Suprapubic skin (tissue), 4 donors: ENCODE data around the gene MBD3L5. TPM values are rescaled to one million over a fixed set of nuclear protein-coding genes. Genes with fewer than 3 reads are reported as not detected.
"Not testable (repeated sequence)": the region's sequence is repeated elsewhere in the genome, so short reads cannot be mapped to it uniquely, and the experiment has no call there.

Experiments used
- DNase-seq, 2 donors: peaks; one replicate each; pipeline ENCODE4 v3.0.0-alpha.2; 2019; ENCODE audit warnings: low spot score in 2 of 2
- H3K27ac ChIP-seq: fragments of 200-600 bp; sonication (generic); one replicate; pipeline ENCODE4 v1.5.1; 2019
- H3K27me3 ChIP-seq: fragments of 200-600 bp; sonication (generic); one replicate; pipeline ENCODE4 v1.5.1; 2019
- H3K36me3 ChIP-seq: fragments of 200-600 bp; sonication (generic); one replicate; pipeline ENCODE4 v1.5.1; 2019
- H3K4me1 ChIP-seq: fragments of 200-600 bp; sonication (generic); one replicate; pipeline ENCODE4 v1.5.1; 2019
- H3K4me3 ChIP-seq: fragments of 200-600 bp; sonication (generic); one replicate; pipeline ENCODE4 v1.5.1; 2019; ENCODE audit warnings: mild to moderate bottlenecking
- H3K9me3 ChIP-seq: fragments of 200-600 bp; sonication (generic); one replicate; pipeline ENCODE4 v1.5.1; 2019
- EP300 ChIP-seq: sonication (generic); formaldehyde crosslinking; IDR thresholded peaks from one replicate; pipeline ENCODE4 v1.6.1; 2017; ENCODE audit warnings: antibody characterized with exemption
- POLR2A ChIP-seq, 2 donors: fragments of 450-650 bp; IDR thresholded peaks; one replicate each; pipeline ENCODE4 v1.6.1; 2017; ENCODE audit warnings: antibody characterized with exemption in 2 of 2, mild to moderate bottlenecking in 2 of 2, moderate library complexity in 2 of 2
- POLR2AphosphoS5 ChIP-seq, 3 donors: sonication (generic); formaldehyde crosslinking; IDR thresholded peaks; one replicate each; pipeline ENCODE4 v1.6.1; 2017; ENCODE audit warnings: antibody characterized with exemption in 3 of 3
- WGBS: methylation state at CpG from one replicate; pipeline ENCODE4 v1.1.5; 2018; 5-methylcytosine and 5-hydroxymethylcytosine counted together
- total RNA-seq, 4 donors: library from RNA; depleted of rRNA; stranded (reverse); fragments of >200 nt; gene quantifications; one replicate each; pipeline ENCODE4 v1.1.0, GENCODE V29; 2016
- TF ChIP-seq, protein P1 (sequence below), 2 donors: fragments of 200-600 bp in 1 of 2; fragments of 450-650 bp in 1 of 2; sonication (generic) in 1 of 2; IDR thresholded peaks; one replicate each; pipeline ENCODE4 v1.5.1; 2016 to 2019; ENCODE audit warnings: antibody characterized with exemption in 2 of 2, mild to moderate bottlenecking in 1 of 2, moderate library complexity in 1 of 2

MBD3L5 gene
- total RNA-seq, 4 donors from 2014 or later: not detected

DNA sequence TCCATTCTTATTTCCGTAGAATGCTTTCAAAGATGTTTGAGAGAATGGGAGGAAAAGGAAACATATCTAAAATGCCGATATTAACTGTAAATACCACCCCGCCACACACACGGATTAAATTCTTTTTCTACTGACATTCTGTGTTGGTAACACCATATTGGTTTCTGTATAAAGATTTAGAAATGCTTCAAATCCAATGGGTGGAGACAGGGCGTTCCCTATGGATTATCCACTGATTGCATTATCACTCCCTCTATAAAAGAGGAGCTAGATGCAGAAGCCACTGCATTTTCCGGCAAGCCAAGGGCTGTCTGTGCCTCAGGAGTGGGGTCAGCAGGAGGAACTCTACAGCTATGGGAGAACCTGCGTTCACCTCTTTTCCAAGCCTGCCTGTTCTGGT lies 18.6 kb downstream of the MBD3L5 start, which contains the start of gene MBD3L2:
TSS of gene MBD3L2 (plus strand) at position 301 of the 400 bp plus-strand sequence. CDS start at position 354, 53 bp downstream.
- H3K27ac ChIP-seq, H3K4me3 ChIP-seq: not testable (repeated sequence)
- WGBS: no CpG with 5 or more reads among the region's 7 CpGs

DNA sequence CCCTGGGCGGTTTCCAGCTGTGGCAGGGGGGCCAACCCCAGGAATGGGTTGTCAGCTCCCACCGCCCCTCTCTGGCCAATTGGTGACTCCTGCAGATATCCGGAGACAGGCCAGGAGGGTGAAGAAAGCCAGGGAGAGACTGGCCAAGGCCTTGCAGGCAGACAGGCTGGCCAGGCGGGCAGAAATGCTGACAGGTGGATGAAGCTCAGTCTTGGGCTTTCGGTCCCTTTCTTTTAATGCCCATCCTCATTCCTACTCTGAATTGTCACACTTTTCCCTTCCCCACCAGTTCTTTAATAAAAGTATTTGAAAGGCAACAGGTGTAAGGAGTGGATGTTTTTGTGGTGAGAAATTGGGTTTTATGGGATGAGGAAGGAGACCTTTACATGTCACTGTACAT lies 21.0 kb downstream of the MBD3L5 start:
- DNase-seq: not testable (repeated sequence)

More for the DNA sequence above, 18.6 kb downstream of the MBD3L5 start, which contains the start of gene MBD3L2:
- H3K36me3 ChIP-seq, H3K9me3 ChIP-seq, H3K4me1 ChIP-seq, H3K27me3 ChIP-seq, DNase-seq: not testable (repeated sequence)

DNA sequence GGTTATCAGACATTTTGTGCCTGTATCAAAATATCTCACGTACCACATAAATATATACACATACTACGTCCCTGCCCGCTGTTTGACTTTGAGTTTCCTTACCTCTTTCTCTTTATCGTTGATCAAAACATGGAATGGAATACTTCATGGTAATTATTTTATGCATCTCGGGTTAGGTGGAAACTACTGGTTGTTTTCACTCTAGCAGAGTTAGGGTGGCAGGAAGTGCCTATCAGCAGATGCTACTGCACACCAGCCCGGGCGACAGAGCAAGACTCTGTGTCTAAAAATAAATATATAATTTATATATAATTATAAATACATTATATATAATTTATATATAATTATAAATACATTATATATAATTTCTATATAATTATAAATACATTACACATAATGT lies 22.5 kb downstream of the MBD3L5 start:
- 90% methylated on average over 7 of the region's 7 CpGs for WGBS
- H3K9me3 ChIP-seq, DNase-seq, H3K27ac ChIP-seq, H3K36me3 ChIP-seq, H3K4me1 ChIP-seq, H3K27me3 ChIP-seq, H3K4me3 ChIP-seq: not testable (repeated sequence)

More for the DNA sequence above, 21.0 kb downstream of the MBD3L5 start:
- not testable (repeated sequence) for H3K27ac ChIP-seq, H3K9me3 ChIP-seq, H3K36me3 ChIP-seq, H3K27me3 ChIP-seq, H3K4me1 ChIP-seq, H3K4me3 ChIP-seq
- 89% methylated on average over 3 of the region's 5 CpGs for WGBS

DNA sequence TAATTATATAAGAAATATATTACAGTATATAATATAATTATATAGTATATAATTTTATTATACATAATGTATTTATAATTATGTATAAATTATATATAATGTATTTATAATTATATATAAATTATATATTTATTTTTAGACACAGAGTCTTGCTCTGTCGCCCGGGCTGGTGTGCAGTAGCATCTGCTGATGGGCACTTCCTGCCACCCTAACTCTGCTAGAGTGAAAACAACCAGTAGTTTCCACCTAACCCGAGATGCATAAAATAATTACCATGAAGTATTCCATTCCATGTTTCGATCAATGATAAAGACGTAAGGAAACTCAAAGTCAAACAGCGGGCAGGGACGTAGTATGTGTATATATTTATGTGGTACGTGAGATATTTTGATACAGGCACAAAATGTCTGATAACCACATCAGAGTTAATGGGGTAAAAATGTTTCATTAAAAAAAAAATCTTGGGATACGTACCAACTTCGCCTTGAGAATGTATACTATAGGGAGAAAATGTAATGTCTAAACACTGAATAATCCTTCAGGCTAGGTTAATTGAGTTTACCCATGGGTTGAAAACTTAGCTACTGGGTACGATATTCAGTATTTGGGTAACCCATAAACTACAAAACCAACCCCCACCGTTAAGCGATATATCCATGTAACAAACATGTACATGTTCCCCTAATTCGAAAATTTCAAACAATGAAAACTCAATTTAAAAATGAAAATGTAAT lies 24.4 kb downstream of the MBD3L5 start:
- not testable (repeated sequence) for H3K9me3 ChIP-seq, H3K4me1 ChIP-seq, H3K4me3 ChIP-seq, H3K27ac ChIP-seq, H3K36me3 ChIP-seq, DNase-seq, H3K27me3 ChIP-seq
- 91% methylated on average over 14 of the region's 14 CpGs for WGBS

DNA sequence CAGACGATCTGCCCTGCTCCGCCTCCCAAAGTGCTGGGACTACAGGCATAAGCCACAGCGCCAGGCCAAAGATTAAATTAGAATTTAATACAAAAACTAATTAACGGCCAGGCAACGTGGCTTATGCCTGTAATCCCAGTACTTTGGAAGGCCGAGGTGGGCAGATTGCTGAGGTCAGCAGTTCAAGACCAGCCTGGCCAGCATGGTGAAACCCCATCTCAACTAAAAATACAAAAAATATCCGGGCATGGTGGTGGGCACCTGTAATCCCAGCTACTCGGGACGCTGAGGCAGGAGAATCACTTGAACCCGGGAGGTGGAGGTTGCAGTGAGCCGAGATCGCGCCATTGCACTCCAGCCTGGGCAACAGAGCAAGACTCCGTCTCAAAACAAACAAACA lies 25.3 kb downstream of the MBD3L5 start:
- not testable (repeated sequence) for H3K9me3 ChIP-seq, DNase-seq, H3K27me3 ChIP-seq, H3K36me3 ChIP-seq, H3K27ac ChIP-seq, H3K4me3 ChIP-seq, H3K4me1 ChIP-seq
- 97% methylated on average over 11 of the region's 14 CpGs for WGBS

DNA sequence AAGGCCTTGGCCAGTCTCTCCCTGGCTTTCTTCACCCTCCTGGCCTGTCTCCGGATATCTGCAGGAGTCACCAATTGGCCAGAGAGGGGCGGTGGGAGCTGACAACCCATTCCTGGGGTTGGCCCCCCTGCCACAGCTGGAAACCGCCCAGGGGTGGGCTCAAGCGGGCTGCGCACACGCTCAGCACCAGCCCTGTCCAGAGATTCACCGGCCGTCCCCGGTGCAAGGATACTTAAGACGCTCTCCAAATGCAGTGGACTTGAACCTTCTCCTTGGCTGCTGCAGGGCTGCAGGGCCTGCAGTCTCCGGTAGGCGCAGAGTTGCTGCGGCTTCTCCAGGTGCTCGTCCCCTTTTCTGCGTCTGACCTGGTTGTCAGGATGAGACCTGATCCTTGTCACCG lies 26.0 kb downstream of the MBD3L5 start:
- not testable (repeated sequence) for H3K4me3 ChIP-seq, H3K36me3 ChIP-seq, H3K27ac ChIP-seq, H3K4me1 ChIP-seq, H3K9me3 ChIP-seq, DNase-seq, H3K27me3 ChIP-seq
- WGBS: no CpG with 5 or more reads among the region's 16 CpGs

DNA sequence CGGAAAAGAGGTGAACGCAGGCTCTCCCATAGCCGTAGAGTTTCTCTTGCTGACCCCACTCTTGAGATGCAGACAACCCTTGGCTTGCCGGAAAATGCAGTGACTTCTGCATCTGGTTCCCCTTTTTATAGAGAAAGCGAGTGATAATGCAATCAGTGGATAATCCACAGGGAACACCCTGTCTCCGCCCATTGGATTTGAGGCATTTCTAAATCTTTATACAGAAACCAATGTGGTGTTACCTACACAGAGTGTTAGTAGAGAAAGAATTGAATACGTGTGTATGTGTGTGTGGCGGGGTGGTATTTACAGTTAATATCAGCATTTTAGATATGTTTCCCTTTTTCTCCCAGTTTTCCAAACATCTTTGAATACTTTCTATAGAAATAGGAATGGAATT lies 28.2 kb downstream of the MBD3L5 start, which contains the start of gene MBD3L3:
TSS of gene MBD3L3 (minus strand) at position 101 of the 400 bp plus-strand sequence. CDS start at position 30, 71 bp downstream.
- H3K4me3 ChIP-seq, H3K36me3 ChIP-seq, H3K27me3 ChIP-seq, H3K4me1 ChIP-seq, H3K27ac ChIP-seq, H3K9me3 ChIP-seq, DNase-seq: not testable (repeated sequence)
- no CpG with 5 or more reads among the region's 8 CpGs for WGBS

DNA sequence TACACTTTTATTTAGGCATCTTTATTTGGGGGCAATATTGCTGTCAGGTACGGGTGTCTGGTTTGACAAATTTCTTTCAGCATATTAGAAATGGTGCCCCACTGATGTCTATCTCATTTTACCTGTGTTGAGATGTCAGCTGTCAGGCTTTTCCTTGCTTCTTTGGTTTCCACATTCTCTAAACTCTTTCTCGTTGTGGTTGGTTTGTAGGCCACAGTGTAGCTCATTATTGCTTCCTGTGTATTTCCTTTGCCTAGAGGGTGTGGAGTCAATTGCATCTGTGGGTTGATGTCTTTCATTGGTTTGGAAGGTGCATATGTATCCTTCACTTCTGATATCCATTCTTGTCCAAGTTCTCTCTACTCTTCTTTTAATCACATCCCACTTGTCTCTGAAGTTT lies 29.6 kb downstream of the MBD3L5 start:
- H3K9me3 ChIP-seq, H3K27me3 ChIP-seq, H3K27ac ChIP-seq, H3K4me3 ChIP-seq, H3K36me3 ChIP-seq, H3K4me1 ChIP-seq, DNase-seq: not testable (repeated sequence)
- 78% methylated on average over 2 of the region's 2 CpGs for WGBS

DNA sequence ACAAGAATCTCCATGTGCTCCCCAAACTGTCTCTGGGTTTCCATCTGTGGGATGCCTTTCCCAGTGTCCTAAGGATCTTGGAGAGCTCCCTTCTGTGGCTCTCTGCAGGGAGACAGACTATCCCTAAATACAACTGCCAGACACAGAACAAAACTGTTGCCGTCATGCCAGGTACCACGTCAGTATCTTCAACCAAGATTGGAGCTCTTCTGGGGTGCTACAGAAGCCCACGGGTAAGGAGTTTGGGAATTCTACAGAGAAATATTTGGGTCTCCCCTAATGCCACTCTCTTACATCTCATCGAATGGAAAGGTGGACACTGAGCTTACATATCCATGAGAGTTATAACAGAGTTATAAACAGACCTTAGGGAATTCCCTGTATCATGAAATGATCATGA lies 33.0 kb downstream of the MBD3L5 start:
- no peak for DNase-seq
- Histone ChIP-seq H3K4me3 (no peak overlapping the region), H3K27ac (no peak overlapping the region), H3K27me3 (no peaks in the 10 kb centered on the region), H3K4me1 (no peaks in the 10 kb centered on the region), H3K36me3 (no peaks in the 10 kb centered on the region), H3K9me3 (no peaks in the 10 kb centered on the region)
- TF ChIP-seq EP300 (no peak), POLR2AphosphoS5 (IDR thresholded peaks at IDR 0.05) (no peak), POLR2A (IDR thresholded peaks at IDR 0.05) (no peak)
- TF ChIP-seq, protein P1, sequence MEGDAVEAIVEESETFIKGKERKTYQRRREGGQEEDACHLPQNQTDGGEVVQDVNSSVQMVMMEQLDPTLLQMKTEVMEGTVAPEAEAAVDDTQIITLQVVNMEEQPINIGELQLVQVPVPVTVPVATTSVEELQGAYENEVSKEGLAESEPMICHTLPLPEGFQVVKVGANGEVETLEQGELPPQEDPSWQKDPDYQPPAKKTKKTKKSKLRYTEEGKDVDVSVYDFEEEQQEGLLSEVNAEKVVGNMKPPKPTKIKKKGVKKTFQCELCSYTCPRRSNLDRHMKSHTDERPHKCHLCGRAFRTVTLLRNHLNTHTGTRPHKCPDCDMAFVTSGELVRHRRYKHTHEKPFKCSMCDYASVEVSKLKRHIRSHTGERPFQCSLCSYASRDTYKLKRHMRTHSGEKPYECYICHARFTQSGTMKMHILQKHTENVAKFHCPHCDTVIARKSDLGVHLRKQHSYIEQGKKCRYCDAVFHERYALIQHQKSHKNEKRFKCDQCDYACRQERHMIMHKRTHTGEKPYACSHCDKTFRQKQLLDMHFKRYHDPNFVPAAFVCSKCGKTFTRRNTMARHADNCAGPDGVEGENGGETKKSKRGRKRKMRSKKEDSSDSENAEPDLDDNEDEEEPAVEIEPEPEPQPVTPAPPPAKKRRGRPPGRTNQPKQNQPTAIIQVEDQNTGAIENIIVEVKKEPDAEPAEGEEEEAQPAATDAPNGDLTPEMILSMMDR (IDR thresholded peaks at IDR 0.05): no peak
- 81% methylated on average over 4 of the region's 4 CpGs for WGBS
